HG02623 (cell line): ENCODE measurements around the gene OR13A1.
"Not testable (repeated sequence)": the region's sequence is repeated elsewhere in the genome, so short reads cannot be mapped to it uniquely, and the experiment has no call there.

Source experiments
- ATAC-seq: cut with Tn5 transposase; IDR thresholded peaks from one replicate; pipeline ENCODE4 v1.9.1; 2021; ENCODE audit warnings: moderate library complexity; ENCODE audit not compliant: unreplicated experiment

OR13A1 gene

GRCh38 chr10:45282061-45282460, 33.3 kb downstream of the OR13A1 start:
- ATAC-seq = no peak

- ATAC-seq = no peak
Observed at GRCh38 chr10:45280113-45280760, 35.2 kb downstream of the OR13A1 start.

DNA sequence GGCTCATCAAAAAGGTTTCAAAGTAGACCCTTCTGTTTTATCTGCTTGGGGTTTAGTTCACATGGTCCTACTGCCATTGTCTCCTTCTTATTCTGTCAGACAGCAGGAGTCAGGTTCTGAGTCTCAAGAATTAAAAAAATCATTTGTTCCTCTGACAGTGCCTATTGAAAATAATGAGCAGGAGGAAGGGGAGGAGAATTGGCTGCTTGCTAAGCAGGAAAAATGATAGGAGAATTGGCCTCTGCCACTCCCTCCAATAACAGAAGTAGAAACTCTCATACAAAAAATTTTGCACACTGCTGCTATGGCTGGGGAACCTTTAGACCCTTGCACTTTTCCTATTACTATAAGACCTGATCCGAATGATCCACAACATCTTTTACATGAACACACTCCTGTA, 35.7 kb downstream of the OR13A1 start:
- no peak for ATAC-seq

- ATAC-seq = no peak
Observed at GRCh38 chr10:45278860-45279498, 36.4 kb downstream of the OR13A1 start.

DNA sequence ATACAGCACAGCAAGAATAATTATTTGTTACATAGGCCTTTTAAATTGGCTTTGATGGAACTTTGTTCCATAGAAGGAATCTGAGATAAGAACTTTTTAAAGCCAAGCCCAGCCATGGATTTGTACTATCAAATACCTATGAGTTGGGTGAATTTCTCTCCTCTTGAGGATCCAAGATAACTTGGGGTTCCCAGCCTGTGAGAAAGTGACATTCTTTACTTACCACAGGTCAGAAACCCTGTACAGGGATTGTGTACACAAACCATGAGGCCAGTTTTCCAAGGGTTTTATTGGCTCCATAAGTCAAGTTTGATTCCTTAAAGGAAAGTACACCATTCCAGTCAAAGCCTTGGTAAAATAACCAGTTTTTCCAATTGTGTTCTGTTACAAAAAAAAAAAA, 39.3 kb downstream of the OR13A1 start:
- ATAC-seq = not testable (repeated sequence)

DNA sequence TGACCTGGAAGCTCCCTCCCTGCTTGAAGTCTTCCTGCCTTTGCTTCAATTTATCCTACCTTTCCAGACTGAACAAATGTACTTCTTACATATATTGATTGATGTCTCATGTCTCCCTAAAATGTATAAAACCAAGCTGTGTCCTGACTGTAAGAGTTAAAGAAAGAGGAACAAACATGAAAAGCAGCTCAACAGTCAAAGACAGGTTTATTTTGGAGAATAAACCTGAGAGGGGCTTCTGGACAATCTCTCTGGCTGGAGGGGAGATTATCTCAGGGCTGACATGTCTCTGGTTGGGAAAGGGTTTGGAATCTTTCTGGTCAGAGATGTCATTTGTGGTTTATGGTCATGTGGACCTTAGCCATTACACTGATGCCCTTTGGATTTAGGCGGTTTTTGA, 41.0 kb downstream of the OR13A1 start:
- ATAC-seq = no peak

DNA sequence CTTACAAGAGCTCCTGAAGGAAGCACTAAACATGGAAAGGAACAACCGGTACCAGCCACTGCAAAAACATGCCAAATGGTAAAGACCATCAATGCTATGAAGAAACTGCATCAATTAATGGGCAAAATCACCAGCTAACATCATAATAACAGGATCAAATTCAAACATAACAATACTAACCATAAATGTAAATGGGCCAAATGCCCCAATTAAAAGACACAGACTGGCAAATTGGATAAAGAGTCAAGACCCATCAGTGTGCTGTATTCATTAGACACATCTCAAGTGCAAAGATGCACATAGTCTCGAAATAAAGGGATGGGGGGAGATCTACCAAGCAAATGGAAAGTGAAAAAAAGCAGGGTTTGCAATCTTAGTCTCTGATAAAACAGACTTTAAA, 47.6 kb downstream of the OR13A1 start:
- not testable (repeated sequence) for ATAC-seq

DNA sequence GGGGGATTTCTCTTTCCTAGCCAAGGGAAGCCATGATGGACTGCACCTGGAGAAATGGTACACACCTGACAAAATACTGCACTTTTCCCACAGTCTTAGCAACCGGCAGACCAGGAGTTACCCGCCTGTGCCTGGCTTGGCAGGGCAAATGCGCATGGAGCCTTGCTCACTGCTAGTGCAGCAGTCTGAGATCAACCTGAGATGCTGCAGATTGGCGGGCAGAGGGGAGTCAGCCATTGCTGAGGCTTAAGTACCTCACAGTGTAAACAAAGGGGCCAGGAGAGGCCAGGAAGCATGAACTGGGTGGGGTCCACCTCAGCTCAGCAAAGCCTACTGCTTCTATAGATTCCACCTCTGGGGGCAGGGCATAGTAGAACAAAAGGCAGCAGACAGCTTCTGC, 49.4 kb downstream of the OR13A1 start:
- ATAC-seq = no peak

DNA sequence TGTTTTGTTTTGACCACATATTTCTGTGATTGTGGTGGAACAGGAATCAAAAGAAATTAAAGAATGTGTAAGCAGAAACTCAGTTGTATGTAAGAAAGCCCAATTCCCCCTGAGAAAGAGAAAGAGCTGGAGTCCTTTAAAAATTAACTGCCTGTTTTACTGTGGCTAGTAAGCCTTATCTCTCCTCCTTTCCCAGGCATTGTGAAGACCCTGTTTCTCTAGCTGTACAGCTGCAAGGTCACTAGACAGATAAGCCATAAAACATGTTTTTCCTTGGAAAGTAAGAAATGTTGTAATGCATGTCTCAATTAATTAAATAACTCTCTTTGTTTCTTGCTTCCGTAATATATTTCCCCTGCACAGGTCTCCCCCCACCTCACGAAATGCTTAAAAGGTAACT, 53.5 kb downstream of the OR13A1 start:
- no peak for ATAC-seq

DNA sequence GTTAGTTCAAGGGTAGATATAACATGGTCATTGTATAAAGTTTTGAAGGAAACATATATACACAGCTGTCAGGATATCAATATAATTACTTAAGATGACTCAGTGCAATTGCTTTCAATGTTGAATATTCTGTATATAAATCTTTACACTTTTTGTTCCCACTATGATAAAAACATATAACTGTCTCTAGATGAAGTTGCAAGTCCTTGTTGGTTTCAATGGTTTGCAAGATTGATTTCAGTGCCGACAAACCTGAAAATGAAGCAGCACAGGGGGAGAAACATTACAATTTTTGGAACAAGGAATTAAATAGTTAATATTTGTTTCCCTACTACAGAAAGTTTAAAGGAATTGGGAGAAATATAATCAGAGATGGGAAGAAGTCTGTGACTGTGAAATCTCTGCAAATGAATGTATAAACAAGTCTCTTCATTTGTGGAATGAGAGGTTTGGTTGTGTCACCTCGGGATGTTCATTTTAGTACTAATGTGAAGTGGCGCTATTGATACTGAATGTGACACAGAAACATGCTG, 54.1 kb downstream of the OR13A1 start:
- no peak for ATAC-seq

DNA sequence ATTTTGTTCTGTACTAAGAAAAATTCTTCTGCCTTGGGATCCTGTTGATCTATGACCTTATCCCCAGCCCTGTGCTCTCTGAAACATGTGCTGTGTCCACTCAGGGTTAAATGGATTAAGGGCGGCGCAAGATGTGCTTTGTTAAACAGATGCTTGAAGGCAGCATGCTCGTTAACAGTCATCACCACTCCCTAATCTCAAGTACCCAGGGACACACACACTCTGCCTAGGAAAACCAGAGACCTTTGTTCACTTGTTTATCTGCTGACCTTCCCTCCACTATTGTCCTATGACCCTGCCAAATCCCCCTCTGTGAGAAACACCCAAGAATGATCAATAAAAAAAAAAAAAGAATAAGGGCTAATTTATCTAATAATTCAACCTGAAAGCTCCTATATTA, 54.8 kb downstream of the OR13A1 start:
- ATAC-seq = not testable (repeated sequence)

DNA sequence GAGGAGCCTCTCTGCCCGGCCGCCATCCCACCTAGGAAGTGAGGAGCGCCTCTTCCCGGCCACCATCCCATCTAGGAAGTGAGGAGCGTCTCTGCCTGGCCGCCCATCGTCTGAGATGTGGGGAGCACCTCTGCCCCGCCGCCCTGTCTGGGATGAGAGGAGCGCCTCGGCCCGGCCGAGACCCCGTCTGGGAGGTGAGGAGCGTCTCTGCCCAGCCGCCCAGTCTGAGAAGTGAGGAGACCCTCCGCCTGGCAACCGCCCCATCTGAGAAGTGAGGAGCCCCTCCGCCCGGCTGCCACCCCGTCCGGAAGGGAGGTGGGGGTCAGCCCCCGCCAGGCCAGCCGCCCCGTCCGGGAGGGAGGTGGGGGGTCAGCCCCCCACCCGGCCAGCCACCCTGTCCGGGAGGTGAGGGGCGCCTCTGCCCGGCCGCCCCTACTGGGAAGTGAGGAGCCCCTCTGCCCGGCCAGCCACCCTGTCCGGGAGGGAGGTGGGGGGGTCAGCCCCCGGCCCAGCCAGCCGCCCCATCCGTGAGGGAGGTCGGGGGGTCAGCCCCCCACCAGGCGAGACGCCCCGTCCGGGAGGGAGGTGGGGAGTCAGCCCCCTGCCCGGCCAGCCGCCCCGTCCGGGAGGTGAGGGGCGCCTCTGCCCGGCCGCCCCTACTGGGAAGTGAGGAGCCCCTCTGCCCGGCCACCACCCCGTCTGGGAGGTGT, 55.5 kb downstream of the OR13A1 start:
- ATAC-seq = not testable (repeated sequence)

- ATAC-seq = no peak
Observed at GRCh38 chr10:45257600-45257999, 57.8 kb downstream of the OR13A1 start.

- ATAC-seq = no peak
Observed at GRCh38 chr10:45256246-45256645, 59.2 kb downstream of the OR13A1 start.

DNA sequence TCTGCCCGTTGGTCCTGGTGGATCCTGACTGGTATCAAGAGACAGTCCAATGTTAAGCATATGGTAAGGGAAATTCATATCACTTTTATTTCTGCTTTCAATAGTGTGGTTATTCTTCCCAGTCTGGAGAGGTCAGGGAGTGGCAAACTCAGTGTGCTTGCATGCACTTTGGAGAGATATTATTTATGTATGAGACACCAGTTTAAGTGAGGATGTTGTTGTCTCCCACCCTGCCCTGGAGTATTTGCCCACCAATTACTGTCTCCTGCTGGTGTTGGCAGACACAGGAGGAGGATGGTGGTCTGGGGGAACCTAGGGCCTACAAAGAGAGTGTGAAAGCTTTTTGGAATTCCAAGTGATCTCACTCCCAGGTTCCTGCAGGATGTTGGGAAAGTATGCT, 59.7 kb downstream of the OR13A1 start:
- ATAC-seq = no peak

GRCh38 chr10:45254892-45255291, 60.5 kb downstream of the OR13A1 start:
- no peak for ATAC-seq

DNA sequence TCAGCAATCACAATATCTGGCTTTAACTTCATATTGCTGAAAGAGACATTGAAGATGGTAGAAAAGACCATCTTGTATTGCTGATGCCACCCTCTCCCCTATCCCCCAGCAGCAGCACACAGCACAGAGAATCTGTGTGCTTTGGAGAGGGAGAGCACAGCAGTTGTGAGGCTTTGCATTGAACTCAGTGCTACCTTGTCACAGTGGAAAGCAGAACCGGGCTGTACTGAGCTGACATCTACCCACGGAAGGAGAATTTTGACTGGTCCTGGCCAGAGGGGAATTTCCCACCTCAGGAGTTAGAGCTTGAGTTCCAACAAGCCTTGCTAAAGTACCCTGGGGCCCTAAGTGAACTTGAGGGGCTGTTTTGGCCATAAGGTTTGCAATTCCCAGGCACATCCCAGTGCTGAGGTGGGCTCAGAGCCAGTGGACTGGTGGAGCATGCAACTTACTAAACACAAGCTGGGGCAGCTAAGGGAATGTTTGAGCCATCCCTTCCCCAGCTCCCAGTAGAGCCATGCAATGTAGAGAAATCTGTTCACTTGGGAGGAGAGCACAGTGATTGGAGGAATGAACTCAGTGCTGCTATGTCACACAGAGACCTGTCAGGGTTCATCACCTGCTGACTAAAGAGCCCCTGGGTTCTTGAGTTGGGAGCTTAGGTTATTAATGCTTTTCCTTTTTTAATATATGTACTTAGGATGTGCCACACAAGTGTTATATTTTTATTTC, 62.1 kb downstream of the OR13A1 start:
- ATAC-seq = peak; percentile 78
